ENCODE measurements around the gene STRBP.

DNA sequence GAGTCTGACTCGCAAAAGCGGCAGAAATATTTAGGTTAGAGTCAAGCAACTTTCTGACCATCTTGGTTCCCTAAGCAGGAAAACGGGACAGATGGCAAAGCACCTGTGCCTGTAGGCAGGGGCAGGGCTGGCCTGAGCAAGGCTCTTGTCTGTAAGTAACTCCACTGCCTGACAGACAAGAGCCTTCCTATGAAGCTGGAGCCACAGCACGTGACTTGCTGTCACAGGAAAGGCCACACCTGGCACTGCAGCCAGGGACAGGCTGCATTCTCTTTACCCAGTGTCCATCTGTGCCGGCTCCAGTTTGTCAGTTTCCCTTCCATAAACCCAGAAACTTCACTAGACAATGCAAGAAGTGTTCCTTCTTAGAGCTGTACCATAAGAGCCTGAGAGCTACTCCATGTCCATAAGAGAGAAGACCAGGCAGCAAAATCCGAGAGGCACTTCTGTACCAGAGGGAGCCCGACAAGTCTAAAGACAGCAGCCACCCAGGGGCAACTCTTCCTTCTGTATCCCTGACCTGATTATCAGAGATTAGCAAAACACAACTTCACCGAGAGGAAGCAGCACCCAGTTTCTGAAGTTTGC lies 156.9 kb downstream of the STRBP start:
- TF ChIP-seq, protein P1, sequence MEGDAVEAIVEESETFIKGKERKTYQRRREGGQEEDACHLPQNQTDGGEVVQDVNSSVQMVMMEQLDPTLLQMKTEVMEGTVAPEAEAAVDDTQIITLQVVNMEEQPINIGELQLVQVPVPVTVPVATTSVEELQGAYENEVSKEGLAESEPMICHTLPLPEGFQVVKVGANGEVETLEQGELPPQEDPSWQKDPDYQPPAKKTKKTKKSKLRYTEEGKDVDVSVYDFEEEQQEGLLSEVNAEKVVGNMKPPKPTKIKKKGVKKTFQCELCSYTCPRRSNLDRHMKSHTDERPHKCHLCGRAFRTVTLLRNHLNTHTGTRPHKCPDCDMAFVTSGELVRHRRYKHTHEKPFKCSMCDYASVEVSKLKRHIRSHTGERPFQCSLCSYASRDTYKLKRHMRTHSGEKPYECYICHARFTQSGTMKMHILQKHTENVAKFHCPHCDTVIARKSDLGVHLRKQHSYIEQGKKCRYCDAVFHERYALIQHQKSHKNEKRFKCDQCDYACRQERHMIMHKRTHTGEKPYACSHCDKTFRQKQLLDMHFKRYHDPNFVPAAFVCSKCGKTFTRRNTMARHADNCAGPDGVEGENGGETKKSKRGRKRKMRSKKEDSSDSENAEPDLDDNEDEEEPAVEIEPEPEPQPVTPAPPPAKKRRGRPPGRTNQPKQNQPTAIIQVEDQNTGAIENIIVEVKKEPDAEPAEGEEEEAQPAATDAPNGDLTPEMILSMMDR (IDR thresholded peaks at IDR 0.05) = peak in 1 of 6 experiments; percentile 7
- TF ChIP-seq POLR2A (IDR thresholded peaks at IDR 0.05) = no peak
